HG03521 (cell line): ENCODE data around the gene VPS4B.
"Not testable (repeated sequence)": the region's sequence is repeated elsewhere in the genome, so short reads cannot be mapped to it uniquely, and the experiment has no call there.

Experiments used
- ATAC-seq: cut with Tn5 transposase; IDR thresholded peaks from one replicate; pipeline ENCODE4 v1.9.1; 2021; ENCODE audit warnings: mild to moderate bottlenecking, moderate library complexity; ENCODE audit not compliant: unreplicated experiment

The VPS4B gene

DNA sequence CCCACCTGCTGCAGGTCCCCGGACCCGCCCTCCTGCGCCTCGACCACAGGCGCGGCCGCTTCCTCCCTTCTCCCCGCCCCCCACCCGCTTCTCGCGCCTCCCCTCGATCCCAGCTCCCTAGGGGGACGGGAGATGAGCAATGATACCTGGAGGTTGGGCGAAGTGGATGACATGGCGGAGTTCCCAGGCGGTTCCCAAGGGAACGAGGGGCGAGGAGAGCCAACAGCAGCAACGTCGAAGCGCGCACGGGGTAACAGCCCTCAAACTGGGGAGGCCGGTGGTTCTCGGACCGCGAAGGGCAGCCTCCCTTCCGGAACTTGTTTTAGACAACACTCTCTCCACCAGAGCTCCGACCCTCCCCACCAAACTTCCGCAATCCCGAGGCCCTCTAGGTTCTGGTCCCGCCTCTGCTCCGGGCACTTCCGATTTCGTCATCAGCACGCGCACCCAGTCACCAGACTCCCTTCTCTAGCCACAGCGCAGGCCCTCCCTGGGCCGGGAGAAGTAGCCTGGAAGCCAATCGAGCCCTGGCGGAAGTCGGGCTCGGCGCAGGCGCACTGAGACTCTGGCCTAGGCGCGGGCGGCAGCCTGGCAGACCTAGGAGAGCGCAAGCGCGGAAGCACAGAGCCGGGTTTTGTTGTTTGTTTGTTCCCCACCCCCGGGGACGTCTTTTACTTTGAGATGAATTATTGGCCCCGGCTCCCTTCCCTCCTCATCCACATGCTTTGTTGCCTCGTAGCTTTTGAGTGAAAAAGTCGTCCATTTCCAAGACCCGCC, at the start of gene VPS4B:
Gene VPS4B (minus strand): TSS at position 390 of the 777 bp plus-strand sequence. CDS start 217 bp downstream, at position 173.
- ATAC-seq, result peak; percentile 97

GRCh38 chr18:63470751-63471150, 48.5 kb upstream of the VPS4B start:
- ATAC-seq, result no peak

- no peak for ATAC-seq
These were observed 46.3 kb upstream of the VPS4B start for GRCh38 chr18:63468575-63468974.

DNA sequence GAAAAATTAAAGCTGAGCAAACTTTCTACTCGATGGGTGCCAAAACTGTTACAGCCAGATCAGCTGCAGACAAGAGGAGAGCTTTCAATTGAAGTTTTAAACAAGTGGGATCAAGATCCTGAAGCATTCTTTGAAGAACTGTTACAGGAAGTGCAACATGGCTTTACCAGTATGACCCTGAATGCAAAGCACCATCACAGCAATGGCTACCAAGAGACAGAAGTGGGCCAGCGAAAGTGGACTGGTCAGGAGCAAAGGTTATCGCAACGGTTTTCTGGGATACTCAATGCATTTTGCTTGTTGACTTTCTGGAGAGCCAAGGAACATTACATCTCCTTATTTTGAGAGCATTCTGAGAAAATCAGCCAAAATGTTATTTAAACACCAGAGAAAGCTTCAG, 45.4 kb upstream of the VPS4B start:
- no peak for ATAC-seq

DNA sequence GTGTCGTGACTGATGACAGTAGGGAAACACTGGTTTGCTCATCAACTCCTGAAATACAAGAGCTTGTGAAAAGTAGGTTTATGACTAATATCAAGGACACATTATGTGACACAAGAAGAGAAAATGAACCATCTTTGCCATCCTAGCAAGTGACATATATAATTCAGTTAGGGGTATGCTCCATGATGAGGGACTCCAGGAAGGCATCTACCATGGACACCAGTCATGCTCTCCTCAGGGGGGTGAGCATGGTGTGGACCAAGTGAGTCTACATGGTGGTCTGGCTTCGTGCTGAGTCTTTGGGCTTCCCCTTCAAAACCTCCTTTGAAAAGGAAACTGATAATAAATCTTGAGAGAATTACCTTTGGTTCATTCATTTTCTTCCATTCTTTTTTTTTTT, 42.8 kb upstream of the VPS4B start:
- no peak for ATAC-seq

GRCh38 chr18:63464434-63464833, 42.2 kb upstream of the VPS4B start:
- ATAC-seq, result no peak

GRCh38 chr18:63460414-63460813, 38.1 kb upstream of the VPS4B start:
- ATAC-seq, result no peak

GRCh38 chr18:63457977-63458376, 35.7 kb upstream of the VPS4B start:
- no peak for ATAC-seq

- no peak for ATAC-seq
These were observed 32.2 kb upstream of the VPS4B start for GRCh38 chr18:63454497-63454896.

DNA sequence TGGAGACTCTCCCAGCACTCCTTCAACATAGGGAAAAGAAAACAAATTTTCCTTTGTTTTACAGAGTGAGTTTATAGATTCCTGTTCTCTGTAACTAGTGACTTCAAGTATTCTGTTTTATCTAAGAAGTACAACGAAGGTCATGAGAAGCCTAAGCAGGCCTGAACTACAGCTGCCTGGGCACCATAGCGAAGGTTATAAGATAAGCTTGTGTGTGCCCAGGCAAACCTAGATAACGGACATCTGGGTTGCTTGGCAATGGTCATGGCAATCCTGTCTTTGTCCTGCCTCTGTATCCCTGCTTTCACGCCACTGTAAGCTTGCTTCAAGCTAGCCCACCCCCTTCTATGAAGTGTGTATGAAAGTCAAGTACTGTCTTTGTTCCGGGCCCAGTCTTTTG, 30.5 kb upstream of the VPS4B start:
- not testable (repeated sequence) for ATAC-seq

GRCh38 chr18:63451799-63452660, 29.8 kb upstream of the VPS4B start:
- no peak for ATAC-seq

DNA sequence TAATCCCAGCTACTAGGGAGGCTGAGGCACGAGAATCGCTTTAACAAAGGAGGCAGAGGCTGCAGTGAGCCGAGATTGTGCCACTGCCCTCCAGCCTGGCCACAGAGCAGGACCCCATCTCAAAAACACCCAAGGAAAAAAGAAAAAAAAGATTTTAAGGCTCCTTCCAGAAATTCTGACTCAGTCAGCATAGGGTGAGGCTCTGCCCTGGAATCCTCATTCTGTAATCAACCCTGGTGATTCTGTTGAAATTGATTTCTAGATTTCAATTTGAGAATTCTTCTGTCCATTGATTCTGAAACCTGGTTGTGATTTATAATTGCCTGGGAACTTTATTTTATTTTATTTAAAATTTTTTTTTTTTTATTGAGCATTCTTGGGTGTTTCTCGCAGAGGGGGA, 27.1 kb upstream of the VPS4B start:
- ATAC-seq, result no peak

GRCh38 chr18:63447066-63447465, 24.8 kb upstream of the VPS4B start:
- ATAC-seq, result no peak

- ATAC-seq, result no peak
These were observed 24.0 kb upstream of the VPS4B start for GRCh38 chr18:63446266-63446665.

GRCh38 chr18:63445037-63445436, 22.8 kb upstream of the VPS4B start:
- ATAC-seq, result no peak

DNA sequence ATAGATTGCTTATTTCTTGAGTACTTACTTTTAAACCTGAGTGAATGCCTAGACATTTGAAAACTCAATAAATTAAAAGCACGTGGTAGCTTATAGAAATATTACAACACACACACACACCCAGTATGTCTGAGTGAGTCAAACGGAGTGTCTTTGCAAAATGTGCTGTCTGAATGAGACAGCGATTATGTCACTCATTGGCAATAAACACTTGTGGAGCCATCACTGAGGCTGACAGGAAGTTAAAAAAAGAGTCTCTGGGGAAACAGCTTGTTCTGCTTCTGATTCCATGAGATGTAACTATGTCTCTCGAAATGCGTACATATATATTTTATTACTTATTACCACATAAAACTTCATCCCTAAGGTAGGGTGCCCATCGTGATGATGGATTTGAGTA, 22.3 kb upstream of the VPS4B start:
- no peak for ATAC-seq

DNA sequence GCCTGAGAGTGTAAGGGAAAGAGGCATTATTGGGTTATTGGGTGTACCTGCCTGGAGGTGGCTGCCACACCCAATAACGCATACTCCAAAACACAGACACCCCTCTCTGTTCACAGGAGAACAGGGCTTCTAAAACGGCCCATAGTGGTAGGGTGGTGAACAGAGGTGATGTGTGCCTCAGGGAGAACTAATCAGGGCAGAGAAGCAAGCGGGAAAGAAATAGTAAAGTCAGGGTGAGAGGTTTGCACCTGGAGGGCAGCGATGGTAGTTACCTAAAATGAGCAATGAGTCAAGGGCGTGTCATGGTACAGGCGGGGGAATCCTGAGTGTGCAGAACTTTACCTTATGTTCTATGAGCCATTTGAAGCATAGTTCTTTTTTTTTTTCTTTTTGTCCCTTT, 21.6 kb upstream of the VPS4B start:
- ATAC-seq, result no peak

GRCh38 chr18:63440881-63441280, 18.6 kb upstream of the VPS4B start:
- ATAC-seq, result no peak

DNA sequence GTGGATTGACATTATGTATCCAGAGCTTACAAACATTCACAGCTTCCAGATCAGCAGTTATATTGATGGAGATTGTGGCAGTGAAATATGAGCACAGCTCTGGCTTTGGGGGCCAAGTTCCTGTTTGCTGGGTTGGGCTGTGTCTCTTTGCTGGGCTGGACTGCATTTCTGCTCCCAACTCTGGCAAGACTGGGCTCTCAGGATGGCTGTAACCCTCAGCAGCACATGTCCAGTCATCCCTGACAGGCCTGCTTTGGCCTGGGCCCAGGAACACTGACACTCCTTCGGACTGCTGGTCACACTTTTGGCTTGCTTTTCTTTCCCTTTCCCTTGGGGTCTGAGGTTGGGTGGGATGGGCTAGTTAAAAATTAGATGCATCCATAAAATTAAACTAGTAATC, 17.9 kb upstream of the VPS4B start:
- ATAC-seq, result no peak

DNA sequence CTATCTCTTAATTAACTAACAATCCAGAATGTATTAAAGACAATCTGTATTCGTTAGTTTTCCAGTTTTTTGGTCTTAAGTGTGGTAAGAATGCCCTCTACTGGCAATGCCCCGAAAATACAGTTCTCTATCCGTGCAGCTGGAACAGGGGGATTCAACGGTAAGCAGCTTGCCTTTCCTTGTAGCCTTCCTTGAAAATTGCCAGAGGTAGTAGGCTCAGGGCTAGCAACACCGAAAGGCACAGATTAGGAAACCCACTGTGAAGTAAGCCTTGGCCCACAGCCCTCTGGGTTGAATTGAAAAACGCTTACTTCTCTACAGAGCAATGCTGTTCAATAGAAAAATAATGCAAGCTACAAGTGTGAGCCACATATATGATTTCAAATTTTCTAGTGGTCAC, 17.1 kb upstream of the VPS4B start:
- no peak for ATAC-seq

DNA sequence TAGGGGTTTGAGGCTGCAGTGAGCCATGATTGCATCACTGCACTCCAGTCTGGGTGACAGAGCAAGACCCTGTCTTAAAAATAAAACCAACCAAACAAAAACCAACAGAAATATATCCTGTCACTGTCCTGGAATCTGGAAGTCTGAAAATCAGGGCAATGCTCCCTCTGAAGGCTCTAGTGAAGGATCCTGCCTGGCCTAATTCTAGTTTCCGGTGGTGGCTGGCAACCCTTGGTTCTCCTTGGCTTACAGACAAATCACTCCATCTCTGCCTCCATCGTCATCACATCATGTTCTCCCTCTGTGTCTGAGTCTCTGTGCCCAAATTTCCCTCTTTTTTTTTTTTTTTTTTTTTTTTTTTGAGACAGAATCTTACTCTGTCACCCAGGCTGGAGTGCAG, 15.9 kb upstream of the VPS4B start:
- no peak for ATAC-seq

- ATAC-seq, result no peak
These were observed 11.1 kb upstream of the VPS4B start for GRCh38 chr18:63433334-63433866.
